OCI-LY1 (cell line): Measurements from ENCODE around the gene SLC25A42.

ENCODE experiments used
- H2AFZ ChIP-seq: fragments of 200-600 bp; sonication (generic), shearing (Covaris generic); 2 replicates; pipeline ENCODE4 v1.6.0; 2014; ENCODE audit warnings: antibody characterized with exemption, mild to moderate bottlenecking, low read length
- H3F3A ChIP-seq: fragments of 200-600 bp; sonication (generic), shearing (Covaris generic); 2 replicates; pipeline ENCODE4 v1.6.0; 2014; ENCODE audit warnings: mild to moderate bottlenecking, antibody characterized with exemption, low read length, moderate library complexity; ENCODE audit not compliant: insufficient read depth
- H3K27ac ChIP-seq: fragments of 200-600 bp; sonication (generic); 2 replicates; pipeline ENCODE4 v1.5.1; 2014; ENCODE audit warnings: low read length, mixed run types, mild to moderate bottlenecking, low read depth; ENCODE audit not compliant: poor library complexity, severe bottlenecking
- H3K27me3 ChIP-seq: fragments of 200-600 bp; sonication (generic); 2 replicates; pipeline ENCODE4 v1.6.0; 2014; ENCODE audit warnings: antibody characterized with exemption, mild to moderate bottlenecking, low read length, moderate library complexity; ENCODE audit not compliant: insufficient read depth
- H3K36me3 ChIP-seq: fragments of 200-600 bp; sonication (generic); 2 replicates; pipeline ENCODE4 v1.6.1; 2014; ENCODE audit warnings: mild to moderate bottlenecking, antibody characterized with exemption, low read length, moderate library complexity, mixed read lengths; ENCODE audit not compliant: insufficient read depth
- H3K4me1 ChIP-seq: fragments of 200-600 bp; sonication (generic); 2 replicates; pipeline ENCODE4 v1.5.1; 2014; ENCODE audit warnings: mild to moderate bottlenecking, low read length, moderate library complexity; ENCODE audit not compliant: insufficient read depth, severe bottlenecking
- H3K4me2 ChIP-seq: fragments of 200-600 bp; sonication (generic), shearing (Covaris generic); 2 replicates; pipeline ENCODE4 v1.6.1; 2014; ENCODE audit warnings: low read length
- H3K4me3 ChIP-seq: fragments of 200-600 bp; sonication (generic); 2 replicates; pipeline ENCODE4 v1.5.1; 2014; ENCODE audit warnings: low read length, low read depth, mild to moderate bottlenecking, mixed read lengths; ENCODE audit not compliant: poor library complexity, severe bottlenecking
- H3K79me2 ChIP-seq: fragments of 200-600 bp; shearing (Covaris generic); 2 replicates; pipeline ENCODE4 v1.6.1; 2016; ENCODE audit warnings: mixed run types, low read length, mixed read lengths; ENCODE audit not compliant: insufficient read depth
- H3K9ac ChIP-seq: fragments of 200-600 bp; sonication (generic), shearing (Covaris generic); 2 replicates; pipeline ENCODE4 v1.6.1; 2014; ENCODE audit warnings: mild to moderate bottlenecking, low read length, mixed read lengths
- H3K9me2 ChIP-seq: fragments of 200-600 bp; sonication (generic), shearing (Covaris generic); 2 replicates; pipeline ENCODE4 v1.6.1; 2014; ENCODE audit warnings: low read depth, mild to moderate bottlenecking, low read length, mixed read lengths
- H3K9me3 ChIP-seq: fragments of 200-600 bp; shearing (Covaris generic); 2 replicates; pipeline ENCODE4 v1.6.1; 2014; ENCODE audit warnings: low read length, mixed read lengths
- H4K20me1 ChIP-seq: fragments of 200-600 bp; sonication (generic), shearing (Covaris generic); 2 replicates; pipeline ENCODE4 v1.6.0; 2016; ENCODE audit warnings: mild to moderate bottlenecking, low read length; ENCODE audit not compliant: insufficient read depth
- CTCF ChIP-seq: fragments of 200-600 bp; sonication (generic), shearing (Covaris generic); IDR thresholded peaks from 2 replicates; pipeline ENCODE4 v1.5.1; 2017; ENCODE audit warnings: mild to moderate bottlenecking, antibody characterized with exemption, low read length, moderate library complexity, mixed read lengths
- EZH2 ChIP-seq: fragments of 200-600 bp; sonication (generic), shearing (Covaris generic); IDR thresholded peaks from 2 replicates; pipeline ENCODE4 v1.8.0; 2017; ENCODE audit warnings: borderline replicate concordance, mixed run types, mild to moderate bottlenecking, antibody characterized with exemption, low read length, moderate library complexity, mixed read lengths

SLC25A42 gene

GRCh38 chr19:19071897-19072296 lies 8.1 kb downstream of the SLC25A42 start:
- peaks cover 8% of the 10 kb centered on the region for H3K4me1 ChIP-seq
- H3K9ac ChIP-seq = no peak overlapping the region

GRCh38 chr19:19074196-19074882 lies 10.5 kb downstream of the SLC25A42 start:
- Histone ChIP-seq H3K4me2 (no peak overlapping the region), H3K4me1 (no peaks in the 10 kb centered on the region), H4K20me1 (no peaks in the 10 kb centered on the region), H3K27ac (no peak overlapping the region), H3K9me3 (no peaks in the 10 kb centered on the region), H3K9me2 (no peaks in the 10 kb centered on the region), H3K4me3 (no peak overlapping the region), H3K9ac (no peak overlapping the region), H3K79me2 (no peaks in the 10 kb centered on the region), H2AFZ (no peak overlapping the region), H3K36me3 (peaks cover 3% of the 10 kb centered on the region), H3F3A (no peaks in the 10 kb centered on the region), H3K27me3 (no peaks in the 10 kb centered on the region)
- TF ChIP-seq EZH2 (no peak), CTCF (no peak)

More at GRCh38 chr19:19071897-19072296, 8.1 kb downstream of the SLC25A42 start:
- Histone ChIP-seq H3K9me3 (no peaks in the 10 kb centered on the region), H3K79me2 (no peaks in the 10 kb centered on the region), H3K4me3 (no peak overlapping the region), H3K9me2 (no peaks in the 10 kb centered on the region), H2AFZ (no peak overlapping the region), H3K27me3 (no peaks in the 10 kb centered on the region), H3K36me3 (peaks cover 3% of the 10 kb centered on the region), H3K27ac (no peak overlapping the region), H4K20me1 (no peaks in the 10 kb centered on the region), H3K4me2 (no peak overlapping the region), H3F3A (no peaks in the 10 kb centered on the region)
- TF ChIP-seq CTCF (no peak), EZH2 (no peak)

GRCh38 chr19:19075126-19075525 lies 11.3 kb downstream of the SLC25A42 start:
- no peak overlapping the region for H3K9ac ChIP-seq
- no peak overlapping the region for H3K4me3 ChIP-seq

More at GRCh38 chr19:19075126-19075525, 11.3 kb downstream of the SLC25A42 start:
- Histone ChIP-seq H3K4me1 (no peaks in the 10 kb centered on the region), H3K36me3 (peaks cover 3% of the 10 kb centered on the region), H3K27ac (no peak overlapping the region), H3K4me2 (no peak overlapping the region), H3K79me2 (no peaks in the 10 kb centered on the region), H2AFZ (no peak overlapping the region), H3K27me3 (no peaks in the 10 kb centered on the region), H3K9me3 (no peaks in the 10 kb centered on the region), H3K9me2 (no peaks in the 10 kb centered on the region), H4K20me1 (no peaks in the 10 kb centered on the region), H3F3A (no peaks in the 10 kb centered on the region)
- TF ChIP-seq EZH2 = no peak
- TF ChIP-seq CTCF = no peak
